HEK293 (cell line): ENCODE measurements around the gene PRSS22.

Source experiments
- CTCF ChIA-PET: fragments of 350-600 bp; formaldehyde crosslinking; extraction: SDS; loops from one replicate; lab custom pipeline; 2021; ENCODE audit warnings: antibody characterized with exemption; lab: Yijun Ruan, JAX
- POLR2A ChIA-PET: fragments of 300-600 bp; formaldehyde crosslinking; extraction: SDS; loops from one replicate; lab custom pipeline; 2020; ENCODE audit warnings: antibody characterized with exemption, inconsistent platforms; lab: Yijun Ruan, JAX
- H3K27ac ChIP-seq: fragments of 200-500 bp; sonication (Bioruptor generic); 2 replicates; pipeline ENCODE4 v1.5.1; 2014; ENCODE audit warnings: low read depth, low read length, control low read depth, inconsistent platforms; ENCODE audit errors: extremely low read depth
- H3K36me3 ChIP-seq, 2 experiments: fragments of 200-500 bp in 1 of 2; sonication (Bioruptor generic) in 1 of 2; 1 replicate in 1 of 2; 2 replicates in 1 of 2; pipeline ENCODE4 v1.5.1; 2014 to 2017; ENCODE audit warnings: inconsistent platforms in 2 of 2, low read length in 2 of 2; ENCODE audit not compliant: control insufficient read depth in 2 of 2, insufficient read depth in 1 of 2
- H3K4me1 ChIP-seq: fragments of 200-500 bp; sonication (Bioruptor generic); 2 replicates; pipeline ENCODE4 v1.5.1; 2014; ENCODE audit warnings: mild to moderate bottlenecking, low read length, inconsistent platforms; ENCODE audit not compliant: control insufficient read depth, insufficient read depth
- H3K4me3 ChIP-seq: 2 replicates; pipeline ENCODE4 v1.5.1; 2011; ENCODE audit warnings: low read depth, mild to moderate bottlenecking, control low read depth, low read length, moderate library complexity
- H3K9me3 ChIP-seq: fragments of 200-500 bp; sonication (Bioruptor generic); 2 replicates; pipeline ENCODE4 v1.5.1; 2014; ENCODE audit warnings: low read depth, low read length, inconsistent platforms; ENCODE audit not compliant: control insufficient read depth, insufficient read depth
- OVOL3 ChIP-seq: fragments of 450-650 bp; formaldehyde crosslinking; IDR thresholded peaks from 2 replicates; pipeline ENCODE4 v1.5.1; 2016; ENCODE audit warnings: missing biosample characterization, missing genetic modification characterization
- ZBTB49 ChIP-seq: fragments of 450-650 bp; formaldehyde crosslinking; IDR thresholded peaks from 2 replicates; pipeline ENCODE4 v1.5.1; 2016; ENCODE audit warnings: missing biosample characterization, missing genetic modification characterization, low read depth
- ZBTB6 ChIP-seq: fragments of 450-650 bp; formaldehyde crosslinking; IDR thresholded peaks from 2 replicates; pipeline ENCODE4 v1.5.1; 2017; ENCODE audit warnings: missing biosample characterization, missing genetic modification characterization
- ZBTB7A ChIP-seq: fragments of 450-650 bp; formaldehyde crosslinking; IDR thresholded peaks from 2 replicates; pipeline ENCODE4 v1.5.1; 2016; ENCODE audit warnings: low read depth, missing biosample characterization, missing genetic modification characterization
- ZBTB8A ChIP-seq: fragments of 450-650 bp; formaldehyde crosslinking; IDR thresholded peaks from 2 replicates; pipeline ENCODE4 v1.5.1; 2016; ENCODE audit warnings: missing biosample characterization, missing genetic modification characterization
- ZFHX2 ChIP-seq: fragments of 450-650 bp; formaldehyde crosslinking; conservative IDR thresholded peaks from 2 replicates; pipeline ENCODE4 v1.5.1; 2016; ENCODE audit warnings: missing biosample characterization, missing genetic modification characterization
- ZNF146 ChIP-seq: fragments of 450-650 bp; formaldehyde crosslinking; IDR thresholded peaks from 2 replicates; pipeline ENCODE4 v1.5.1; 2016; ENCODE audit warnings: missing biosample characterization, missing genetic modification characterization
- ZNF169 ChIP-seq: fragments of 450-650 bp; formaldehyde crosslinking; IDR thresholded peaks from 2 replicates; pipeline ENCODE4 v1.5.1; 2016; ENCODE audit warnings: missing biosample characterization, missing genetic modification characterization
- ZNF366 ChIP-seq: fragments of 450-650 bp; formaldehyde crosslinking; conservative IDR thresholded peaks from 2 replicates; pipeline ENCODE4 v1.5.1; 2016; ENCODE audit warnings: missing biosample characterization, missing genetic modification characterization
- ZNF585B ChIP-seq: fragments of 450-650 bp; formaldehyde crosslinking; IDR thresholded peaks from 2 replicates; pipeline ENCODE4 v1.5.1; 2016; ENCODE audit warnings: missing biosample characterization, missing genetic modification characterization
- ZNF629 ChIP-seq: fragments of 450-650 bp; formaldehyde crosslinking; IDR thresholded peaks from 2 replicates; pipeline ENCODE4 v1.5.1; 2017; ENCODE audit warnings: missing biosample characterization, missing genetic modification characterization
- TF ChIP-seq, protein P1 (sequence below): fragments of 450-650 bp; formaldehyde crosslinking; conservative IDR thresholded peaks from 2 replicates; pipeline ENCODE4 v1.5.1; 2016; ENCODE audit warnings: low read depth, missing biosample characterization, missing genetic modification characterization
- TF ChIP-seq, protein P2 (sequence below): fragments of 450-650 bp; formaldehyde crosslinking; IDR thresholded peaks from 2 replicates; pipeline ENCODE4 v1.5.1; 2016; ENCODE audit warnings: missing biosample characterization, missing genetic modification characterization
- TF ChIP-seq, protein P3 (sequence below): fragments of 450-650 bp; formaldehyde crosslinking; IDR thresholded peaks from 2 replicates; pipeline ENCODE4 v1.5.1; 2017; ENCODE audit warnings: missing biosample characterization, missing genetic modification characterization

The PRSS22 gene

GRCh38 chr16:2904100-2904921, 46.3 kb upstream of the PRSS22 start (continued):
- TF ChIP-seq, protein P1, sequence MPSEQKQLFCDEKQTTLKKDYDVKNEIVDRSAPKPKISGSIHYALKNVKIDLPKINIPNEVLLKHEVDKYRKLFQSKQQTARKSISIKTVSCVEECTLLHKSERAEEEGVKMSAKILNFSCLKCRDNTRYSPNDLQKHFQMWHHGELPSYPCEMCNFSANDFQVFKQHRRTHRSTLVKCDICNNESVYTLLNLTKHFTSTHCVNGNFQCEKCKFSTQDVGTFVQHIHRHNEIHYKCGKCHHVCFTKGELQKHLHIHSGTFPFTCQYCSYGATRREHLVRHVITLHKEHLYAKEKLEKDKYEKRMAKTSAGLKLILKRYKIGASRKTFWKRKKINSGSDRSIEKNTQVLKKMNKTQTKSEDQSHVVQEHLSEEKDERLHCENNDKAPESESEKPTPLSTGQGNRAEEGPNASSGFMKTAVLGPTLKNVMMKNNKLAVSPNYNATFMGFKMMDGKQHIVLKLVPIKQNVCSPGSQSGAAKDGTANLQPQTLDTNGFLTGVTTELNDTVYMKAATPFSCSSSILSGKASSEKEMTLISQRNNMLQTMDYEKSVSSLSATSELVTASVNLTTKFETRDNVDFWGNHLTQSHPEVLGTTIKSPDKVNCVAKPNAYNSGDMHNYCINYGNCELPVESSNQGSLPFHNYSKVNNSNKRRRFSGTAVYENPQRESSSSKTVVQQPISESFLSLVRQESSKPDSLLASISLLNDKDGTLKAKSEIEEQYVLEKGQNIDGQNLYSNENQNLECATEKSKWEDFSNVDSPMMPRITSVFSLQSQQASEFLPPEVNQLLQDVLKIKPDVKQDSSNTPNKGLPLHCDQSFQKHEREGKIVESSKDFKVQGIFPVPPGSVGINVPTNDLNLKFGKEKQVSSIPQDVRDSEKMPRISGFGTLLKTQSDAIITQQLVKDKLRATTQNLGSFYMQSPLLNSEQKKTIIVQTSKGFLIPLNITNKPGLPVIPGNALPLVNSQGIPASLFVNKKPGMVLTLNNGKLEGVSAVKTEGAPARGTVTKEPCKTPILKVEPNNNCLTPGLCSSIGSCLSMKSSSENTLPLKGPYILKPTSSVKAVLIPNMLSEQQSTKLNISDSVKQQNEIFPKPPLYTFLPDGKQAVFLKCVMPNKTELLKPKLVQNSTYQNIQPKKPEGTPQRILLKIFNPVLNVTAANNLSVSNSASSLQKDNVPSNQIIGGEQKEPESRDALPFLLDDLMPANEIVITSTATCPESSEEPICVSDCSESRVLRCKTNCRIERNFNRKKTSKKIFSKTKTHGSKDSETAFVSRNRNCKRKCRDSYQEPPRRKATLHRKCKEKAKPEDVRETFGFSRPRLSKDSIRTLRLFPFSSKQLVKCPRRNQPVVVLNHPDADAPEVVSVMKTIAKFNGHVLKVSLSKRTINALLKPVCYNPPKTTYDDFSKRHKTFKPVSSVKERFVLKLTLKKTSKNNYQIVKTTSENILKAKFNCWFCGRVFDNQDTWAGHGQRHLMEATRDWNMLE (tag by site-specific recombination), result no peak
- TF ChIP-seq ZNF366 (tag by site-specific recombination), result peak; percentile 68
- peak; percentile 33 for TF ChIP-seq ZNF629 (tag by site-specific recombination)
- peak; percentile 65 for TF ChIP-seq ZBTB8A
- TF ChIP-seq, protein P2, sequence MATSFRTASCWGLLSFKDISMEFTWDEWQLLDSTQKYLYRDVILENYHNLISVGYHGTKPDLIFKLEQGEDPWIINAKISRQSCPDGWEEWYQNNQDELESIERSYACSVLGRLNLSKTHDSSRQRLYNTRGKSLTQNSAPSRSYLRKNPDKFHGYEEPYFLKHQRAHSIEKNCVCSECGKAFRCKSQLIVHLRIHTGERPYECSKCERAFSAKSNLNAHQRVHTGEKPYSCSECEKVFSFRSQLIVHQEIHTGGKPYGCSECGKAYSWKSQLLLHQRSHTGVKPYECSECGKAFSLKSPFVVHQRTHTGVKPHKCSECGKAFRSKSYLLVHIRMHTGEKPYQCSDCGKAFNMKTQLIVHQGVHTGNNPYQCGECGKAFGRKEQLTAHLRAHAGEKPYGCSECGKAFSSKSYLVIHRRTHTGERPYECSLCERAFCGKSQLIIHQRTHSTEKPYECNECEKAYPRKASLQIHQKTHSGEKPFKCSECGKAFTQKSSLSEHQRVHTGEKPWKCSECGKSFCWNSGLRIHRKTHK, result no peak
- peak; percentile 72 for TF ChIP-seq ZFHX2
- 0 out of 2 replicates have a peak, but pooled peaks have one; percentile 3 for TF ChIP-seq OVOL3 (tag by site-specific recombination)
- TF ChIP-seq ZNF585B (tag by site-specific recombination), result no peak
- TF ChIP-seq ZBTB7A (tag by site-specific recombination), result no peak

DNA sequence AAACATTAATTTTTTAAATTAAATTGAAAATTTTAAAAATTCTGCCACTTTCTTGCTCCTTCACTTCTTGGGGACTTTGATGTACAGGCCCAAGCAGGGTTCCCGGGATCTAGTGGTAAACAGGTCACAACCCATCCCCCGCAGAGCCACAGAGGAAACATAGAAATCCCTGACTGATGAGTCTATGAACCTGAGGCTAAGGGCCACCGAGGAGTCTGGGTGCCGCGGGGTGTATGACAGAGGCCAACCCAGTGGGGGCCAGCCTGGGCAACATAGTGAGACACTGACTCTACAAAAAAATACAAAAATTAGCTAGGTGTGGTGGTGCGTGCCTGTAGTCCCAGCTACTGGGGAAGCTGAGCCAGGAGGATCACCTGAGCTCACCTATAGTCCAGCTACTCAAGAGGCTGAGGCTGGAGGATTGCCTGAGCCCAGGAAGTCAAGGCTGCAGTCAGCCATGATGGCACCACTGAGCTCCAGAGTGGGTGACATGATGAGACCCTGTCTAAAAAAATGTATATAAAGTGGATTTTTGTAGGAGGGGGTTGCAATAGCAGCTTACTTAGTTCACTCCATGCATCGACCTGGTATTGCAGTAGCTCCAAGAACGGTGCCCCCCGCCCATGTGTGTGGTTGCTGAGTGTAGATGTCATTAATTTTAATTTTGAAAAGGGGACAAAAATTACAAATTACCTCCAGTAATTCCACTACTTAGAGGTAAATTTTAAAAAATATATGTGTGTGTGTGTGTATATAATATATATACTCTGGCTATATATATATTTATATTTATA, 44.6 kb upstream of the PRSS22 start:
- POLR2A ChIA-PET, result interaction anchor here (0.6 to 2.3 kb wide), 3 partner anchors 9 to 19 kb away, joined by 4 to 12 read pairs (median 5); partner anchors contain the start of genes FLYWCH1 and FLYWCH2
- CTCF ChIA-PET, result interaction anchor here (0.6 to 2.1 kb wide), 4 partner anchors 17 to 653 kb away, joined by 3 to 9 read pairs (median 6); partner anchors contain the start of gene FLYWCH2
- peaks cover 0 to 15% of the 10 kb centered on the region in 2 experiments; a peak in 1 of 3 replicates for H3K36me3 ChIP-seq
- H3K9me3 ChIP-seq, result no peaks in the 10 kb centered on the region
- H3K4me1 ChIP-seq, result peaks cover 3% of the 10 kb centered on the region; the same call in 1 of the 2 replicates
- H3K27ac ChIP-seq, result no peak overlapping the region
- no peak overlapping the region for H3K4me3 ChIP-seq
- TF ChIP-seq ZBTB49 (tag by site-specific recombination) (no peak), ZBTB6 (tag by site-specific recombination) (no peak), ZNF146 (tag by site-specific recombination) (no peak), ZNF629 (tag by site-specific recombination) (no peak), ZNF169 (tag by site-specific recombination) (no peak)
- TF ChIP-seq, protein P3, sequence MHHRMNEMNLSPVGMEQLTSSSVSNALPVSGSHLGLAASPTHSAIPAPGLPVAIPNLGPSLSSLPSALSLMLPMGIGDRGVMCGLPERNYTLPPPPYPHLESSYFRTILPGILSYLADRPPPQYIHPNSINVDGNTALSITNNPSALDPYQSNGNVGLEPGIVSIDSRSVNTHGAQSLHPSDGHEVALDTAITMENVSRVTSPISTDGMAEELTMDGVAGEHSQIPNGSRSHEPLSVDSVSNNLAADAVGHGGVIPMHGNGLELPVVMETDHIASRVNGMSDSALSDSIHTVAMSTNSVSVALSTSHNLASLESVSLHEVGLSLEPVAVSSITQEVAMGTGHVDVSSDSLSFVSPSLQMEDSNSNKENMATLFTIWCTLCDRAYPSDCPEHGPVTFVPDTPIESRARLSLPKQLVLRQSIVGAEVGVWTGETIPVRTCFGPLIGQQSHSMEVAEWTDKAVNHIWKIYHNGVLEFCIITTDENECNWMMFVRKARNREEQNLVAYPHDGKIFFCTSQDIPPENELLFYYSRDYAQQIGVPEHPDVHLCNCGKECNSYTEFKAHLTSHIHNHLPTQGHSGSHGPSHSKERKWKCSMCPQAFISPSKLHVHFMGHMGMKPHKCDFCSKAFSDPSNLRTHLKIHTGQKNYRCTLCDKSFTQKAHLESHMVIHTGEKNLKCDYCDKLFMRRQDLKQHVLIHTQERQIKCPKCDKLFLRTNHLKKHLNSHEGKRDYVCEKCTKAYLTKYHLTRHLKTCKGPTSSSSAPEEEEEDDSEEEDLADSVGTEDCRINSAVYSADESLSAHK (tag by site-specific recombination), result no peak
- TF ChIP-seq, protein P1 (tag by site-specific recombination), result no peak
